Right lobe of liver (tissue), 6 donors: ENCODE results near the gene MYLK. TPM values are rescaled to one million over a fixed set of nuclear protein-coding genes. Genes with fewer than 3 reads are reported as not detected.

Experiments used
- ATAC-seq, 4 donors: fragments of 200-7000 bp; cut with Tn5 transposase; one replicate each; pipeline ENCODE4 v1.9.1; 2020; ENCODE audit warnings: mild to moderate bottlenecking in 4 of 4, moderate library complexity in 4 of 4
- DNase-seq, 3 donors: peaks; one replicate each; pipeline ENCODE4 v3.0.0-alpha.2; 2020
- H3K27ac ChIP-seq, 3 donors: fragments of 200-600 bp; one replicate each; pipeline ENCODE4 v1.8.0; 2022
- H3K27me3 ChIP-seq, 2 donors: fragments of 200-600 bp; one replicate each; pipeline ENCODE4 v1.8.0; 2022
- H3K36me3 ChIP-seq, 4 donors: fragments of 200-600 bp; sonication (generic) in 1 of 4; one replicate each; pipeline versions ENCODE4 v1.5.1 to v1.8.0; 2017 to 2022; ENCODE audit warnings: control low read depth in 1 of 4
- H3K4me1 ChIP-seq, 4 donors: fragments of 200-600 bp; sonication (generic) in 1 of 4; one replicate each; pipeline versions ENCODE4 v1.5.1 to v1.8.0; 2017 to 2022; ENCODE audit warnings: control low read depth in 1 of 4
- H3K4me3 ChIP-seq, 3 donors: fragments of 200-600 bp; one replicate each; pipeline ENCODE4 v1.8.0; 2022
- H3K9me3 ChIP-seq, 4 donors: fragments of 200-600 bp; sonication (generic) in 1 of 4; one replicate each; pipeline versions ENCODE4 v1.5.1 to v1.8.0; 2017 to 2022; ENCODE audit warnings: control low read depth in 1 of 4
- CTCF ChIP-seq, 4 donors: fragments of 200-600 bp in 3 of 4; fragments of 450-650 bp in 1 of 4; IDR thresholded peaks; one replicate each; pipeline versions ENCODE4 v1.5.1 to v1.8.0; 2016 to 2022; ENCODE audit warnings: antibody characterized with exemption in 4 of 4, mild to moderate bottlenecking in 2 of 4
- POLR2A ChIP-seq: fragments of 450-650 bp; IDR thresholded peaks from one replicate; pipeline ENCODE4 v1.6.1; 2017; ENCODE audit warnings: antibody characterized with exemption, mild to moderate bottlenecking
- WGBS: methylation state at CpG from one replicate; pipeline ENCODE4 v1.1.6; 2018; ENCODE audit warnings: low coverage, low lambda C conversion rate; ENCODE audit not compliant: insufficient coverage; ENCODE audit errors: missing lambda C conversion rate; 5-methylcytosine and 5-hydroxymethylcytosine counted together
- intact Hi-C, 2 donors: fragments of 100-400 bp; cut with DNase I; formaldehyde crosslinking; loops; one replicate each; pipeline versions ENCODE4 v1.11.2 to v1.14.1; 2022
- total RNA-seq, 6 experiments: library from RNA; depleted of rRNA in 2 of 6; stranded (reverse); fragments of >200 nt in 2 of 6; fragmentation: NEBNext Ultra II Directional in 3 of 6; extraction: Animal tissue kit (Norgen Biotek cat#: 25700) in 3 of 6; gene quantifications; one replicate each; pipeline versions ENCODE4 v1.1.0 to v1.2.4, GENCODE V29; 2016 to 2023
- donor health status: DM: no; HTN: yes; CAD: no.
- donor health status: DM: no; HTN: no; CAD: no.
- donor health status: DM: no; HTN: no; CAD: no.
- donor health status: DM: no; HTN: yes; CAD: no.
- donor health status: DM: no; HTN: yes; CAD: no.

Gene MYLK
- total RNA-seq, 6 experiments from 2014 or later: 61.1 to 146 (median 97.8) TPM

GRCh38 chr3:123750659-123751420 is 133.3 kb downstream of the MYLK start:
- H3K27me3 ChIP-seq: no peaks in the 10 kb centered on the region
- peak overlapping the region; percentile 60 to 82 (median 75) for H3K27ac ChIP-seq
- WGBS: 52% methylated on average over 3 of the region's 3 CpGs
- peak; percentile 62 to 82 (median 75) for DNase-seq
- no peak overlapping the region for H3K4me3 ChIP-seq
- peak; percentile 29 for TF ChIP-seq POLR2A
- TF ChIP-seq CTCF (IDR thresholded peaks at IDR 0.05): no peak
- H3K9me3 ChIP-seq: no peaks in the 10 kb centered on the region
- peaks cover 0 to 66% (median 28%) of the 10 kb centered on the region in 4 donors for H3K4me1 ChIP-seq
- intact Hi-C loops: no loop called here
- peaks cover 0 to 3% (median 0%) of the 10 kb centered on the region in 4 donors for H3K36me3 ChIP-seq
- ATAC-seq: peak; percentile 63 to 76 (median 70)

- peak overlapping the region; percentile 60 to 82 (median 75) for H3K27ac ChIP-seq
- no peak for DNase-seq
- H3K27me3 ChIP-seq: no peaks in the 10 kb centered on the region
- H3K9me3 ChIP-seq: no peaks in the 10 kb centered on the region
- ATAC-seq: no peak
- peaks cover 0 to 3% (median 0%) of the 10 kb centered on the region in 4 donors for H3K36me3 ChIP-seq
- TF ChIP-seq POLR2A (no peak), CTCF (IDR thresholded peaks at IDR 0.05) (no peak)
- no peak overlapping the region for H3K4me3 ChIP-seq
- peaks cover 0 to 66% (median 28%) of the 10 kb centered on the region in 4 donors for H3K4me1 ChIP-seq
- 8% methylated on average over 1 of the region's 1 CpG for WGBS
- intact Hi-C loops: no loop called here
Observed at GRCh38 chr3:123750209-123750608, 133.9 kb downstream of the MYLK start.

GRCh38 chr3:123749711-123750110 is 134.4 kb downstream of the MYLK start:
- TF ChIP-seq CTCF (IDR thresholded peaks at IDR 0.05) (no peak), POLR2A (no peak)
- DNase-seq (no peak), ATAC-seq (peak; percentile 29 to 61 (median 47))
- H3K27me3 ChIP-seq: no peaks in the 10 kb centered on the region
- no peaks in the 10 kb centered on the region for H3K9me3 ChIP-seq
- peak overlapping the region; percentile 60 to 82 (median 75) for H3K27ac ChIP-seq
- intact Hi-C loops: no loop called here
- peaks cover 0 to 3% (median 0%) of the 10 kb centered on the region in 4 donors for H3K36me3 ChIP-seq
- peaks cover 0 to 68% (median 30%) of the 10 kb centered on the region in 4 donors for H3K4me1 ChIP-seq
- H3K4me3 ChIP-seq: no peak overlapping the region

GRCh38 chr3:123745184-123745855 is 138.8 kb downstream of the MYLK start:
- ATAC-seq (peak; percentile 87 to 90 (median 89)), DNase-seq (peak in 1 of 3 donors; percentile 60)
- H3K27ac ChIP-seq: peak overlapping the region in 2 of 3 donors; percentile 26 to 68
- no peaks in the 10 kb centered on the region for H3K9me3 ChIP-seq
- H3K4me3 ChIP-seq: no peak overlapping the region
- H3K36me3 ChIP-seq: peaks cover 0 to 3% (median 0%) of the 10 kb centered on the region in 4 donors
- H3K4me1 ChIP-seq: peaks cover 0 to 33% (median 12%) of the 10 kb centered on the region in 4 donors
- TF ChIP-seq POLR2A: no peak
- peak; percentile 51 to 77 (median 62) for TF ChIP-seq CTCF (IDR thresholded peaks at IDR 0.05)
- WGBS: 18% methylated on average over 1 of the region's 1 CpG
- H3K27me3 ChIP-seq: no peaks in the 10 kb centered on the region
- intact Hi-C loops: no loop called here
